ENCODE results near the gene CASP4.

CASP4 gene

DNA sequence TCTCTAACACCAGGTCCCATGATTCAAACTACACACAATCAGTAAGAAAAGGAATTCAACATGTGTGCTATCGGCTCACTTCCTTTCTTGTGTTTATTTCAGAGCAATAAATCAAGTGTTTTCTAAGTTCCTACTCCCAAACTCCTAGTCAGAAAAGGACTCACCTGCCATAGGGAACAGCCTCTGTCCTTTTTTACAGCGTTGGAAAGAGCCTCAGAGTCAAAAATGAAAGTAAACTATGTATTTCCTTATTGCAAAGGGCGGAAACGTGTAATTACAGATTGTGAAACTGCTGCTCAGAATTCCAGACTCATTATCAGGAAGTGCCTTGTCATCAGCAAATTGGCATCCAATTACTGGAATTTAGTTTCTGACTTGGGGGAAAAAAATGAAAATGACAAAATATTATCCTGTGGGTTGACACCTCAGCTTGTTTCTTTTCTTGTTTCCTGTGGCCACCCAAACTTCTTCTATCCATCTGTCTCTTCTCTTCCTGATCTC, at the start of gene CASP4:
Gene CASP4 (minus strand): TSS at position 220 of the 501 bp plus-strand sequence. CDS start 49 bp downstream, at position 171.
- TF ChIP-seq, protein P1, sequence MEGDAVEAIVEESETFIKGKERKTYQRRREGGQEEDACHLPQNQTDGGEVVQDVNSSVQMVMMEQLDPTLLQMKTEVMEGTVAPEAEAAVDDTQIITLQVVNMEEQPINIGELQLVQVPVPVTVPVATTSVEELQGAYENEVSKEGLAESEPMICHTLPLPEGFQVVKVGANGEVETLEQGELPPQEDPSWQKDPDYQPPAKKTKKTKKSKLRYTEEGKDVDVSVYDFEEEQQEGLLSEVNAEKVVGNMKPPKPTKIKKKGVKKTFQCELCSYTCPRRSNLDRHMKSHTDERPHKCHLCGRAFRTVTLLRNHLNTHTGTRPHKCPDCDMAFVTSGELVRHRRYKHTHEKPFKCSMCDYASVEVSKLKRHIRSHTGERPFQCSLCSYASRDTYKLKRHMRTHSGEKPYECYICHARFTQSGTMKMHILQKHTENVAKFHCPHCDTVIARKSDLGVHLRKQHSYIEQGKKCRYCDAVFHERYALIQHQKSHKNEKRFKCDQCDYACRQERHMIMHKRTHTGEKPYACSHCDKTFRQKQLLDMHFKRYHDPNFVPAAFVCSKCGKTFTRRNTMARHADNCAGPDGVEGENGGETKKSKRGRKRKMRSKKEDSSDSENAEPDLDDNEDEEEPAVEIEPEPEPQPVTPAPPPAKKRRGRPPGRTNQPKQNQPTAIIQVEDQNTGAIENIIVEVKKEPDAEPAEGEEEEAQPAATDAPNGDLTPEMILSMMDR (IDR thresholded peaks at IDR 0.05) = no peak

DNA sequence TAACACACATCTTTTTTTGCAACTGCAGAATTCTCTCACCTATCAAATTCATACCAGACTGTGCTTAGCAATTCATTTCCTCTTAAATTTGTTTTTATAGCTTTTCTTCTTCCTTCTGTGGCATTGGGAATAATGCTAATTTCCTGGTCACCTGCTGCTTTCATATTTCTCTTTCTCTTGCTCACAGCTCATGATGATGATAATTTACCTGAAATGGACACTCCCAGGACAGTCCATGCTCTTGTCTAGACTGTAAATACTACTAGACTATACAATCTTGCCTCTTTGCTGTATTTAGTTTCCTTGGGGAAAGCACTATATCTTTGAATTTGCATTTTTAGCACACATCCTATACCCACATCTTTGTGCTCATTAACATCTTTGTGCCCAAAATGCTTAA, 39.1 kb upstream of the CASP4 start:
- TF ChIP-seq, protein P1 (IDR thresholded peaks at IDR 0.05) = no peak

DNA sequence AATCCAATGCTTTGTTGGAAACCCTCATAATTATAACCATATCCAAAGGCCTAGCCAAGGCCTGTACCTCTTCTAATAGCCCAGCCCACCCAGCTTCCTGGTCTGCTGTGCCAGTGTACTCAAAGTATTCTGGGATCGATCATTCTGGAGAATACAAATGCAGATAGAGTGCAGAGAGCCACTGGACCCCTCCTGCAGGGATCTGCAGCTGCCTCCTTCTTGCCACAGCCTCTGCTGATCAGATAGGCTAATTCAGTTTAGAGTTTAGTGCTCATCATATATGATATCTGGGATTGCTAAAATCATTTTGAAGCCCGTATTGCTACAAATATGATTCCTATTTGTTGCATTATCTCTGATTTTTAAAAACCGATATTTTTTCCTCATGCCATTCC, 37.1 kb upstream of the CASP4 start:
- TF ChIP-seq, protein P1 (IDR thresholded peaks at IDR 0.05) = no peak

DNA sequence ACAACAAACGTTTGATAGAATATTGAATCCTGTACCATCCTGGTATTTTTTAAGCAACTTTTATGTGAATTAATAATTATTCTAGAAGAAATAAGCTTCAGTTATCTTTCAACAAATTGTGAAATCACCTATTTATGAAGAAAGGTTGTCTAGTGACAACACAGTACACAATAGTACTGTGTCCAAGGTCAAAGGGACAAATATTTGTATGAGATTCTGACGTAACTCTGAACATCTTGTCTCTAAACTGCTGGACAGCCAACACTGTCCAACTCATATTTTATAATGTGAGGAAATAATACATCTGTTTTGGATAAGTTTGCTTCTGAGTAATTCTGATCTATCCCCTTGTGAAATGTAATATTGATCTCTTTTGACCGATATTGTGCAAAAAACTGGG, 35.6 kb upstream of the CASP4 start:
- TF ChIP-seq, protein P1 (IDR thresholded peaks at IDR 0.05) = no peak

DNA sequence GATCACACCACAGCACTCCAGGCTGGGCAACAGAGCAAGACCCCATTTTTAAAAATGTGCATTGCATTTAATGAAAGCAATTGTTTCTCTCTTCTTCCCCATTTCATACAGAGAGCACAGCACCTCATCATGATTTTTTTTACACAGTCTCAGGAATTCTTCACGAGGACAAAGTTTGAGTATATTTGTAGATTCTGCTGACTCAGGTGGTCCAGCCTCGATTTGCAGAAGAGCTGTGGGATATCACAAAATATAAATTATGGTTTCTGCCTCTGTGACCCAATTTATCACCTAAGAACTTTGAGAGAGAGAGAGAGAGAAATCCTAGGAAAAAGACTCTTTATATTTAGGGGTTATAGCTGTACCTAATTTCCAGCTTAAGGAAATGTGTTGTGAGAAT, 34.8 kb upstream of the CASP4 start:
- TF ChIP-seq, protein P1 (IDR thresholded peaks at IDR 0.05) = no peak

DNA sequence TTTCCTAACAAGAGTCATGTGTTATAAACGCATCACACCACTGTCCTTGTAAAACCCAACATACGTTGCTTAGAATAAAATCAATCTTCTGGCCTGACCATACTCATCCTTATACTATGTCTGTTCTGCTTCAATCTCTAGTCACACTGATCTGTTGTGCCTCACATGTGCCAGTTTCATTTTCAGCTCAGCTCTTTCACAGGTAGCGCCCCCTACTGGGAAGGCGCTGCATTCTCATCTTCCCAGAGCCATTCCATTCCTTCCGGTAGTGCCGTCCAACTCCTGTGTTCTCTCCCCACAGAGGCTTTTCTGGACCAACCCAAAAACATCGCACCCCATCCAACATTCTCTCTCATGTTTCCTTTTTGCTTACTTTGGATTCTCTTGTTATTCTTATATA, 32.4 kb upstream of the CASP4 start:
- TF ChIP-seq, protein P1 (IDR thresholded peaks at IDR 0.05) = peak; percentile 76

DNA sequence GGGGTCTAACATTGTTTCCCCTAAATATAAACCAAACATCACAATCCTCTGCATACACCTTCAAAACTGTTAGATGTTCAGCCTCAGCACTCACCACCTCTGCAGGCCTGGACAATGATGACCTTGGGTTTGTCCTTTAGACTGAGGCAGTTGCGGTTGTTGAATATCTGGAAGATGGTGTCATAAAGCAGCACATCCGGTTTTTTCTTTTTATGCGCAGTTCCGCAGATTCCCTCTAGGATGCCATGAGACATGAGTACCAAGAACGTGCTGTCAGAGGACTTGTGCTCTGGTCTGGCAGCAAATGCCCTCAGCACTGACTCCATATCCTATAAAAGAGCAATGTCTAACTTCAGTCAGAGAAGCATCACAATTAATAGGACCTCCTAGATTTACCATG, 31.8 kb upstream of the CASP4 start:
- TF ChIP-seq, protein P1 (IDR thresholded peaks at IDR 0.05) = no peak

DNA sequence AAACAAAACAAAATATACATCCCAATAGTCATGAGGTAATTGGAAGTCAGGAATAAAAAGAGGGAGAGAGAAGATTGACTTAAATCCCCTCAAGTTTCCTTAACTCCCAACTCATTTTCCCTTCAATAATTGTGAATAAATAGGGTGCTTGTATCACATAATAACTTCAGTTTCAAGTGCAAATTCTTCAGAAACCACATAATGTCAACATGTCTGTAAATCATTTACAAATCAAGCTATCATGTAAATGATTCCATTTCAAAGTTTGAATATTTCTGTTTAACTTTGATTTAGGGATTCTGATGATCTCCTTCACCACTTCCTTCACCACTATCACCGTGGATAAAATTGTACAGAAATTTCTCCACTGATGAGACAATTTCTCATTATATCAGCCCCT, 31.3 kb upstream of the CASP4 start:
- TF ChIP-seq, protein P1 (IDR thresholded peaks at IDR 0.05) = no peak

All from LNCAP (cell line).